Activated T-cell treated with anti-CD3 and anti-CD28 coated beads, Interleukin-2, amount 50 U/mL, for 1 hour (primary cell): ENCODE results near the gene ITIH5.

Experiments
- DNase-seq: peaks from one replicate; pipeline ENCODE4 v3.0.0-alpha.2; 2020

Gene ITIH5

DNA sequence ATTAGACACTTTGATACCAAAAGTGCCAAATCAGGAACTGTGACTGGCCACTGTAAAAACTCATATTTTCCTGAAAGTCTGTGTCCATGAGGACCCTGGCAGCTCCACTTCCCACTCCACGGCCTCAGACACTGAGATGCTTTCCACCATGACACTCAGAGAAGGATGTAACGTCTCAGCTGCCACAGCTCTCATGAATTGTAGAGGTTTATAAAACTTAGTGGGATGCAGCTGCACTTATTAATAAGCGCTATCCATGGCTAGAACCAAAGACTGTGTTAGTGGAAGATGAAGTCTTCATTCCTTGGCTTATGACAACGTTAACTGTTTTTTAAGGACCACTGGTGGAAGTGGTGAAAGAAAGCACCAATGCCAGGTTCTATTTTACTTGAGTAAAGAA lies 121.0 kb downstream of the ITIH5 start:
- DNase-seq, result no peak

DNA sequence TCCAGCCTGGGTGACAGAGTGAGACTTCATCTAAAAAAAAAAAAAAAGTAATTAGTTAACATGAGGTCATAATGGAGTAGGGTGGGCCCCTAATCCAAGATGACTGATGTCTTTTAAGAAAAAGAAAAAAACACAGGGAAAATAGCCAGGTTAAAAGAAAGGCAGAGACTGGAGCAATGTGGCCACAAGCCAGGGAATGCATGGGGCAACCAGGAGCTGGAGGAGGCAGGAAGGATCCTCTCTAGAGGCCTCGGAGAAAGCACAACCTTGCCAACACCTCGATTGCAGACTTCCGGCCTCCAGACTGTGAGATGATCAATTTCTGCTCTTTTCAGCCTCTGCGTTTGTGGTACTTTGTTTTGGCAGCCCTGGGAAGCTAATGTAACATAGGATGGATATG lies 121.5 kb downstream of the ITIH5 start:
- no peak for DNase-seq

DNA sequence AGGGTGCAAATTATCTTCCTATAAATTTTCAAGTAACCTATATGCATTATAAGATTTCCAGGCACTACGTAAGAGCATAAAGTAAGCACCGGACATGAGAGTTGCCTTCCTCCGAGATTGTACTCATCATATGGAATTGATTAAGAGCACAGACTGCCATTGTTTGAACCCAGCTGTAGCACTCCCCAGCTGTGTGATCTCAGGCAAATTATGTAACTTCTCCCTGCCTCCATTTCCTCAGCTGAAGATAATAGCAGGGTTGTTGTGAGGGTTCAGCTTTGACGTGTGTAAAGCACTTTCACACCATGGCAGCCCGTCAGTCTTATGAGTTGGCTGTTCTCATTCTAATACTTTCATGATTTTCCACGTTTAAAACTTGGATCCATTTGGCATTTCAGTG lies 122.6 kb downstream of the ITIH5 start:
- DNase-seq, result no peak

DNA sequence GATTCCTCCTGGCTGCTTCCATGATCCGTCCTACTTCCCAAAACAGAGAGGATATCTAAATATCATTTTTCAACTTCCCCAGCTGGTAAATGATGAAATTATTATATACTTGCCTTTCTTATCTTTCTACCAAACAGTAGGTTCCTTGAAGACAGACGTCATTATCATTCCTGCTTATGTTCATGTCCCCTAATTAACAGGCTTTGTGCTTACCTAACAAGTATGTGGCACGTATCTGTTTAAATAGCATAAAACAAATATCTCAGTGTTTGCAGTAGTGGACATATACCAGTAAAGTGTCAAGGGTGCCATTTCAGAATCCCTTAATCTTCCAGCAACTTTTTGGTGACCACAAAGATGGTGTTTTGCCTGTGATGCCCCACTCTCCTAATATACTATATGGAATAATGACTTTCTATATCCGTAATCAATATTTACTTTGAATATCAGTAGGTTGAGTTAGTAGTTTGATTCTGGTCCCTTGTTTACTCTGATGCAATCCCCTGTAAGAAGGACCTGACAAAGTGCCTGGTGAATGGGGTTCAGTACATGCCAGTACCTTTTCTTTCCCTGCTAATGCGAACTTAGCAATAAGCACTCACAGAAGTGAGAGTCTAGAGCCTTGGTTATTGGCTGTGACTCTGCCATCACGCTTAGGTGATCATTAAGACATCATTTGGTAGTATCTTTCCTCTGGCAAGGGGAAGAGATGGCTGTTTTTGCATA lies 124.4 kb downstream of the ITIH5 start:
- no peak for DNase-seq

DNA sequence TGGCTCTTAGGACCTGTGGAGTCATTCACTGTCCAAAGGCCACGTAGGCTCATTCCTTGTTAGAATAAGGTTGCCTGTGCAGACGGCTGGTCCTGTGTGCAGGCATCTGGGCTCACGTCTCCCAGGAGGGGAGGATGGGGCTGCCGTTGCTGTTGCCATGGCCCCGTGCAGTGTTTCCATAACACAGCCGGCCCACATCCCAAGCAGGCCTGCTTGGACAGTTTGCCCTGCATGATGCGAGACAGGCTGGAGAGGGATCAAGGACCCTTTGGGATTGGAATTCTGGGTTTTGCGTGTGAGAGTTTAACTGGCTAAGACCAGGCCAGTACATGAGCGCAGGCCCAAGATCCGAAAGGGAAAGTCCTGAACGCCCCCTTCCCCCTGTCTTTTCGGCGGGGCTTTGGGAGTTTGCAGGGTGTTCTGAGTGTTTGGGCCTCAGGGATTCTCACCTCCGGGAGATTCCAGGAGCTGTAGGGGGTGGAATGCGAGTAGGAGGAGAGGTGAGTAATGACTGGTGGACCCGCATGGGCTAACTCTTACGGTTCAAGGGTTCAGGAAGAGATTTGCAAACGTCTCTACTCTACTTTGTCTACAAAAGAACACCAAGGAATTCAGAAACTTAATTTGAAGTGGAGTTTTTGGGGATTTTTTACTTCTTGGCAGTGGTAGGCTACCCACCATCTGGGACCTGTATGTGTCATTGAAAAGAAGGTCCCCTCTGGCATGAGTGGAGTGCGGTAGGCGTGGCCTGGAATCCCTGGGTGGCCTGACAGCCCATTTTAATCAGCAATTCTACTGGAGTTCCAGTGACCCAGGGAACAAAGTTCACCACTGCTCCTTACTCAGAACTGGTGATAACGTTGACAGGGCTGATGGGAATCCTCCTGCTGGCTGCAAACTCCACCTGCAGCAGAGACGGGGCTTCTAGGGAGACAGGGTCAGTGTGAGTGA lies 125.4 kb downstream of the ITIH5 start:
- no peak for DNase-seq

DNA sequence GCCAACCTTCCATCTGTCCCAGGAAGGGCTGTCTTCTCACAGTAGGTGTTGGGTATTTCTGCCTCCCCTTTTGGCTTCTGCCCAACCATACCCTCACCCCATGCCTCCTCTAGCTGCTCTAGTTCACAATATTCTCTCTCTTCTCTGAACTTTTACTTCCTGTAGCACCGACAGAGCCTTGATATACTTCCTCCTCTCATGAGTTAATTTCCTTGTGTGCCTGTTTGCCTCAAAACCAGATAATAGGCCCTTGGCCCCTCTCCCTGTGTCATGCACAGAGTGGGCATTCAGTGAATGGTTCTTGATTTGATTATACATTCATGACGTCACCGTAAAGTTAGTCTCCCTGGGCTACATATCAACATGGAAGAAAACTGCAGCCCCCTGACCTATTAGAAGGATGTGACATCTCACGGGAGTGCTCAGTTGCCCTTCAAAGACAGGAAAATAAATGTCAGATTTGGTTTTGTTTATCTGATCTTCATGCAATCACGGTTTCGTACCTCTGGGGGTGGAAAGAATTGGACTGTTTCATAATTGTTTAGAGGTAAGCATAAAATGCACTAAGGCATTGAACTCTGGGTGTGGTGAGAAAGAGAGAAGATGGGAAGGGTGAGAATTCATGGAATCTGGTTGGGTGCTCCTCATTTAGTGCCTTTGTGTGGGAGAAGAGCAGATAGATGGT lies 127.7 kb downstream of the ITIH5 start:
- no peak for DNase-seq

DNA sequence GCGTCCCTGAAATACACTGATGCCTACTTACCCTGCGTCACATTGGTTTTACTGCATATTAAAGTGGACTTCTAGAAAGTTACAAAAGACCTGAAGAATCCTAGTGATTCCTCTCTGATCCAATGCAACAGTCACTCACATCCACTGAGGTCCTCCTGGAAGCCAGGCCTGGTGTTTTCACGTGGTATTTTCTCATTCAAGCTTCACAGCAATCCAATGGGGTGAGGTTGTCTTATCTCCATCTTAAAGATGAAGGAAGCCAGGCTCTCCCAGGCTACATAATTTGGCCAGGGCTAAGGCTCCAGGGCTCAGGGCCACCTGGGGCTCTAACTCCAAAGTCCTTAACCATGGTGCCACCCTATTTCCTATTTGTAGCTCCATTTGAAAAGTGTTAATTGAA lies 129.6 kb downstream of the ITIH5 start:
- DNase-seq, result no peak

DNA sequence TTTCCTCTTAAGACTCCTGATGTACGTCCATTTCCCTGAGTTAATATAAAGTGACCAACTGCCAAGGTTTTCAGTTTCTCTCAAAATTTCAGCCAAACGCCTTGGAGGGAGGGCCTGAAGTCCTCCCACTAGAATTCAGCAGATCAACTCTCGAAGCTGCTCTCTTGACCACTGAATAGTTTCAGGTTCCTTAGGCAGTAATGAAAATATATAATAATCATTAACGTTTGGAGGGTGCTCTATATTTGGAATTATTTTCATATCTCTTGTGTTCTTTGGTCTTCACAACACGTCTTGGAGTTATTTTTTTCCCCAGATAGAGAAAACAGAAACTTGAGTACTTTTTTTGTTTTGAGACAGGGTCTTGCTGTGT lies 132.3 kb downstream of the ITIH5 start:
- no peak for DNase-seq

DNA sequence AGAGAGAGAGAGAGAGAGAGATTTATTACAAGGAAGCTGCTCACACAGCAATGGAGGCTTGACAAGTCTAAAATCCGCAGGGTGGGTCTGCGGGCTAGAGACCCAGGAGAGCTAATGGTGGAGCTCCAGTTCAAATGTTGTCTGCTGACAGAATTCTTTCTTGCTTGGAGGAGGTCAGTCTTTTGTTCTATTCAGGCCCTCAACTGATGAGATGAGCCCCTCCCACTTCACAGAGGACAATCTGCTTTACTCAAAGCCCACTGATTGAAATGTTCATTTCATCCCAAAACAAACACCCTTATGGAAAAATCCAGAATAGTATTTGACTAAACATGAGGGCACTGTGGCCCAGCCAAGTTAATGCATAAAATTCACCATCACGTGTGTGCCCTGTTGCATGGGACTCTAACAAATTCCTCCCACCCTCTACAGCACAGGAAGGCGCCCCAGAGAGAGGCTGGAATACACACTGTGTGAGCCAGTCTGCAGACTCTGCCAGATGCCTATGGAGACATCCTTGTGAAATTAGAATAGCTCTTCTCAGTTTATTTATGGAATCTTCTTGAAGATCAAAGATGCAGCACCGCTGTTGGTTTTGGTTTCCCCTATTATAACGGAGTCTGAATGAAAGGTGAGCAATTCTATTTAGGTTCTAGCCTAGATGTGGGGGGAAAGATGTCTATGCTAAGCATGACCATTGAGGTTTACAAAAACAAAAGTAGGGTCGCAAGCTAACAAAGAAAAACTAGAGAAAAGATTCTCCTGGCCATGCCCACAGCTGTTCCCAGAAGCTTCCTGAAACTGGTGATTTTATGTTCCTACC lies 132.9 kb downstream of the ITIH5 start:
- no peak for DNase-seq

DNA sequence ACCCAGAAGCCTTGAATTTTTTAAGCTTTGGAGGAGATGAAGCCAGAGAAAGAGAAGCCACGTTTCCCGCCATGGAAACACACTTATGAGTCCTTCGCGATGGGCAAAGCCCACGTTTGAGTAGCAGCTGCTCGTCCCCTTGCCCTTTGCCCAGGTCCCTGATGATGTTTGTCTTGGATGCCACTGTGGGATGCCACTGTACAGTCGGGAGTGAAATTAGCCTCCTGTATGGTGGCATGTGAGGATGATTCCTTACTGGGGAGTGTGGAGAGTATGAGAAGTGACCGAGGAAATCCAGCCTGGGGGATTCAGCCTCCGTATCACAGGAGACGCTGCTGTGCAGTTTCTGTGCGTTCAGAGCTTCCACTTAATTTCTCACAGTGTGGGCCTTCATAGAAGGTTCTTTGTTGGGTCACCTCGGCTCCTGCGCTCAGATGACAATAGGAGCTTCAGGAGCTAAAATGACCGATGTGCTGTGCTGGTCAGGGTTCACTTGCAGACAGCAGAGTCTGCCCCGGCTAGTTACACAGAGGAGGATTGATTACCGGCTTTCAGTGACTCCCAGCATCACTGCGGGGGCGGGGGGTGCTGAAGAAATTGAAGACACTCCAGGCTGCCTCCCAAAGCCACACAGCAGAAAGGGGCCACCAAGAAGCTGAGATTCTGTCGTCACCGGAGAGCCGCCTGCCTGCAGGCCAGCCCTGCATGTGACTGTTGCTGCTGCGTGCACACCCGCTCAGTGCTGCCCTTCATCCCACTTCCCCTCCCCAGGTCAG lies 133.9 kb downstream of the ITIH5 start:
- no peak for DNase-seq

DNA sequence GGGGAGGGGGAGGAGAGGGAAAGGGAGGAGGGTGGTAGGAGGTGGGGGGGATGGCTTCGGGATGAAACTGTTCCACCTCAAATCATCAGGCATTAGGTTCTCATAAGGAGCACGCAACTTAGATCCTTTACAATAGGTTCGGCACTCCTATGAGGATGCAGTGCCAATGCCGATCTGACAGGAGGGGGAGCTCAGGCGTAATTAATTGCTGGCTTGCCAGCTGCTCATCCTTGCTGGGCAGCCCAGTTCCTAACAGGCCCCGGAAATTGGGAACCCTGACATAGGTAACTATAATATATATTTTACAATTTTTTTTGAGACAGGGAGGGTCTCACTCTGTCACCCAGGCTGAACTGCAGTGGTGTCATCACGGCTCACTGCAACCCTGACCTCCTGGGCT lies 137.1 kb downstream of the ITIH5 start:
- no peak for DNase-seq

DNA sequence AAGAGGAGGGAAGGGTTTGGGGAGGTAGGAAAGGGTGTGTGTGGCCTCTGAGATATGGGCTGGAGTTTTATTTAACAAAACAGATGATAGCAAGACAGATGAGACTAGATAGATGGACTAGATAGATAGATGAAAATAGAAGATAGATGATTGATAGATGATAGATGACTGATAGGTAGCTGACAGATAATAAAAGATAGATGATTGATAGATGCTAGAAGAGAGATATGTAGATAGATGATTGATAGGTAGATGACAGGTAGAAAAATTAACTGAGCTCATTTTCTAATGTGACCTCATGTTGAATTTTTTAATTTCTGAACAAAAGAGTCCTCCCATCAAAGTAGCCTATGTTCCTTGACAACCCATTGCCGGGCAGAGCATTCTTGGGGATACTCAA lies 139.3 kb downstream of the ITIH5 start:
- no peak for DNase-seq

DNA sequence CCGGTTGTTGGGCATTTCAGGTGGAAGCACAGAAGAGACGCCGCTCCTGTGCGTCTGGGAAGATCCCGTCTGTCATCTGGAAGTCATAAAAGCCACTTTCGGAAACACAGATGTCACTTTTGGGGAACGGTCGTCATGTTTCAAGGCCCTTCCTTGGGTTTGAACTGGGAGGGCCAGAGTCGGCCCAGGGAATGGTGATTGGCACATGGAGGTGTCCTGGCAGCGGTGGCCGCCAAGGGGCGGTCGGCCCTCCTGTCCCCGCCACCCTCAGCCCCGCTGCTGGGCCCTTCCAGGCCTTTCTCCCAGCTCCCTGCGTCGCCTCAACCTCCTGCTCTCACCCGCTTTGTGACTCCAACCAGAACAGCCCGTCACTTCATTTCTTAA lies 140.8 kb downstream of the ITIH5 start:
- no peak for DNase-seq

DNA sequence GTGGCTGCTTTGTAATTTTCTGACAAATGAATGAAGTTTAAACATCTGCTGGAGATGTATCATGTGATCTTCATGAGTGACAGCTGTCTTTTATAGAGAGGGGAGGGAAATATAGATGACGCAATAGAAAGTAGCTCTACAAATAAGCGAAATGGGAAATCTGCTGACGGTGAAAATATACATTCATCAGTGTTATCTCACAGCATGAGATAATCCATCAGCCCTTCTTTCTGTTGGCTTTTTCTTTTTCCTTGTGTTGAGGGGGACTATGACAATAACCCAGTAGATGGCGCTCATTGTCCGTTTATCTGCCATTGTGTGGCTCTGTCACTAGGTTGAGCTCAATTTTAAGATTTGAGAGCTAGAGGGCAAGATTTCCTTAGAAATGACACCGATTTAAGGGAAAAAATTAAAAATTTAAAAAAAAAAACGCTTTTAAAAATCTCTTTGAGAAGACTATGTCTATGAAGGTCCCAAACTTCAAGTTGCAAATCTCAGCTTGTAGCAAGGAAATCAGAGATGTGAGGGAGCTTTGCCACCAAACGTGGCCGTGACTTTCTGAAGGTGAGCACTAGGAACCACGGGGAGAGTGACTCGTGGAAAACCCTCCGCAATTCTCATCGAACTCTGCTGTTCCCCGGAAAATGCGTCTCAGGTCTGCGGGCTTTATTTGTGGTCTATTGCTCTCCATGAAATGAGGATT lies 141.3 kb downstream of the ITIH5 start:
- no peak for DNase-seq

DNA sequence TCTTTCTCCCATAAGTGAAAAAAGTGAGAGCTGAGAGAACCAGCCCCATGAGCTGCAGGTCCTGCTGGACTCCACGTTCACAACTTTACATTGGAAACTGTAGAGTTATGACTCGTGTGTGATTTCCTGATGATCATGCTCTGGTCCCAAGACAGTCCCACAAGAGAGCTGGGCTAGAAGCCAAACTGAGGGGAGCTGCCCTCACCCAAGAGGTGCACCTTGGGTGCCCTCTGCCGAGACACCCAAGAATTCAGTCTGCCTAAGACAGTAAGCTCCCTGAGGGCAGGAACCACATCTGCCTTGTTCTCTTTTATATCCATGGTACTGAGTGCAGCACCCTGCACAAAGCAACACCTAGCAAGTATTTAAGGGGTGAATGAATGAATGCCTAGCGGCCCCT lies 143.1 kb downstream of the ITIH5 start:
- no peak for DNase-seq

DNA sequence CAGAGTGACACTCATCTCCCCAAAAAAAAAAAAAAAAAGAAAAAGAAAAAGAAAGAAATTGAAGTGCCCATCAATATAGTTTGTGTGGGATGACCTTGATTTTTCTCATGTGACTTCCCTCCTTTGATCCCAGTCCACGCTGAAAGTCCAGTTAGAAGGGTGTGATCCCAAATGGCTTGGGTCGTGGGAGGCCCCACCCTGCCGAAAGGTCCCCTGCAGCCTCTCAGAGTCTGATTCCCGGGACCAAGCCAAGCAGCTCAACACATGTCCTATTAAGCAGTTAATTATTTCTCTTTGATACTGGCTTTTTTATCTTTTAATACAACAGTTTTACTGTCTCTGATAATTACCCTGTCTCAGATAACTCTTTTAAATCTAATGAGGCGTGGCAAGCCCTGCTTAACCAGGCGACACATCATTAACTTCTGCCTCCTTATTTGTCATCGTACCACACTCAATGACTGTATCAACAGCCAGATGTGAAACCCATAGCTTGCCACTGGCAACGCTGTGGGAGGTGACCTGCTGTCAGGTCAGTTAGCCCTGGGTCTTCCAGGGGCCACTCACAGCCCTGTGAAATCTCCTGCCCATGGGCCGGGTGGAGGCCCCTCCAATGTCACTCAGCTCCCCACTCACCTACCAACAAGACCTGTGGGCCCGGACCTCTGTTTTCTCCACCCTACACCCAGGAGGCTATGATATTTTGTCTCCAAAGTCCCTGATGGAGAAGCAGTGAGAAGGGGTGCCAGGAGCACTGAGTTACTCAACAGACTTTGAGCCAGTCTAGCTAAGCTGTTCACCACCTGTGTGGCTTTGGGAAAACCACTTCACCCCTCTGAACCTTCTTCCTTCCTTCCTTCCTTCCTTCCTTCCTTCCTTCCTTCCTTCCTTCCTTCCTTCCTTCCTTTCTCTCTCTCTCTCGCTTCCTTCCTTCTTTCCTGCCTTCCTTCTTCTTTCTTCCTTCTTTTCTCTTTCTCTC lies 146.0 kb downstream of the ITIH5 start:
- no peak for DNase-seq

DNA sequence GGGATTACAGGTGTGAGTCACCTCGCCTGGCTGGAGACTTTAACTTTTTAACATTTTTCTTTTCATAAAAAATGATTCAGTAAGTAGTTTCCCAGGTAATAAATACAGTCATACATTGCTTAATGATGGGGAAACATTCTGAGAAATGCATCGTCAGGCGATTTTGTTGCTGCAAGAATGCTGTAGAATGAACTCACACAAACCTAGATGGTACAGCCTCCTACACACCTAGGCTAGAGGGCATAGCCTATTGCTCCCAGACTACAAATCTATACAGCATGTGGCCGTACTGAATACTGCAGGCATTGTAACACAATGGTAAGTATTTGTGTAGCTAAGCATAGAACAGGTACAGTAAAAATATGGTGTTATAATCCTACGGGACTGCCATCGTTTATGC lies 147.4 kb downstream of the ITIH5 start:
- no peak for DNase-seq

DNA sequence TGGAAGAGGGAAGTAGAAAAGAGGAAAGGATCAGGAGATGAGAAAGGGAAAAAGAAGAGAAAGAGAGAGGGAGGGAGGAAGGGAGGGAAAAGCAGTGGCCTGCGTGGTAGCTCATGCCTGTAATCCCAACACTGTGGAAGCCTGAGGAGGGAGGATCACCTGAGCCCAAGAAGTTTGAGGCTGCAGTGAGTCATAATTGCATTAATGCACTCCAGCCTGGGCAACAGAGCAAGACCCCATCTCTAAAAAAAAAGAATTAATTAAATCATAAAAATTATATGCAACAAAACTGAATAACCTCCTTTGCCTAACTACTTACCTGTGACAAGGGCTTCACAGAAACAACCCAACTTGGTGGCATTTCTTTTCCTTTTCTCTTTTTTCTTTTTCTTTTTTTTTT lies 148.1 kb downstream of the ITIH5 start:
- no peak for DNase-seq

DNA sequence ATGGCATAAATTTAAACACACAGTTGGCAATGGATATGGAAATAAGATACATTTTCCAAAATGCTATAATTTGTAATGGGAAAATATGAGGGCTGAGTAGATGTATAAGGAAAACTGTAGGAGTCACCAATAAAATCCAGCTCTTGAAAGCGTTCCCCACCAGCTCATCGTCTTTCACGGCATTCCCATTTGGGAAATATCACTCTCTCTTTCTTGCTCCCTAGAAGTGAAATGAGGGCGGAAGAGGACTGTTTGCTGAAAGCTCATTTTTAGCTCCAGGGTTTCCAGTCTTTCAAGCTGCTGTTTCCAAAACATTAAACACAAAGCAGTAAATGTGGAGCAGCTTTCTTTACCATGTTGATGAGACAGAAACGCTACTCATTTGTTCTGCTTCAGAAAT lies 151.3 kb downstream of the ITIH5 start:
- DNase-seq, result no peak

DNA sequence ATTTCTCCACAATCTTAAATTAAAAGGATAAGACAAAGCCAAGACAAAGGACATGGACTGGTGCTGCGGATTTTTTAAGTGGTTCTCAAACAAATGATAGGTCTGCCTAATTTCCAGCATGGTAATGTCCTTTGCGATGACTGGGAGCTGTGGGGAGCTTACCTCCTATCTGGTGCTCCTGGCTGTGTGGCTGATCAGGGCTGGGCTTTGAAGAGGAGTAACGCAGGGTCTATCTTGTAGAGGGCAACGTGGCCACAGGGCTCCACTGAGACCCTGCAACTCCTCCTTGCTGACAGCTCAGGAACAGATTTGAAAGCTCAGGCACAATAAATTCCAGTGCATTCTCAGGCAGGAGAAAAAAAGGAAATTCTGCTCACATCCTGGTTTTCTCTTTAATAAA lies 152.8 kb downstream of the ITIH5 start:
- DNase-seq, result no peak
